ENCODE measurements around the gene TAS2R60.

- no peak for TF ChIP-seq CTCF (conservative IDR thresholded peaks at IDR 0.05; ENCODE audit: low read depth, low read length)
- TF ChIP-seq EZH2 (IDR thresholded peaks at IDR 0.05; ENCODE audit: borderline replicate concordance, low read depth, low read length, poor library complexity, severe bottlenecking): no peak
Measured at GRCh38 chr7:143458263-143458662, 15.0 kb downstream of the TAS2R60 start.

Measured in A673 (cell line).